Duodenal mucosa (tissue), 2 donors: ENCODE data around the gene MAP3K14.

Experiments used
- H3K27ac ChIP-seq: one replicate; pipeline ENCODE4 v1.7.0; 2013; ENCODE audit warnings: low read depth, low read length
- H3K27me3 ChIP-seq, 2 donors: one replicate each; pipeline ENCODE4 v1.7.0; 2013; ENCODE audit warnings: low read length in 2 of 2, control low read depth in 1 of 2; ENCODE audit not compliant: insufficient read depth in 2 of 2, control insufficient read depth in 1 of 2
- H3K36me3 ChIP-seq, 2 donors: one replicate each; pipeline ENCODE4 v1.7.0; 2013; ENCODE audit warnings: low read length in 2 of 2, control low read depth in 1 of 2; ENCODE audit not compliant: insufficient read depth in 2 of 2, control insufficient read depth in 1 of 2
- H3K4me1 ChIP-seq, 2 donors: one replicate each; pipeline ENCODE4 v1.7.0; 2013; ENCODE audit warnings: low read length in 2 of 2, control low read depth in 1 of 2; ENCODE audit not compliant: insufficient read depth in 2 of 2, control insufficient read depth in 1 of 2
- H3K4me3 ChIP-seq, 2 donors: one replicate each; pipeline ENCODE4 v1.7.0; 2013; ENCODE audit warnings: low read length in 2 of 2, low read depth in 1 of 2
- H3K9ac ChIP-seq, 2 donors: one replicate each; pipeline ENCODE4 v1.7.0; 2013; ENCODE audit warnings: low read length in 2 of 2, low read depth in 1 of 2
- H3K9me3 ChIP-seq, 2 donors: one replicate each; pipeline ENCODE4 v1.7.0; 2013; ENCODE audit warnings: low read length in 2 of 2, control low read depth in 1 of 2; ENCODE audit not compliant: control insufficient read depth in 1 of 2

The MAP3K14 gene

DNA sequence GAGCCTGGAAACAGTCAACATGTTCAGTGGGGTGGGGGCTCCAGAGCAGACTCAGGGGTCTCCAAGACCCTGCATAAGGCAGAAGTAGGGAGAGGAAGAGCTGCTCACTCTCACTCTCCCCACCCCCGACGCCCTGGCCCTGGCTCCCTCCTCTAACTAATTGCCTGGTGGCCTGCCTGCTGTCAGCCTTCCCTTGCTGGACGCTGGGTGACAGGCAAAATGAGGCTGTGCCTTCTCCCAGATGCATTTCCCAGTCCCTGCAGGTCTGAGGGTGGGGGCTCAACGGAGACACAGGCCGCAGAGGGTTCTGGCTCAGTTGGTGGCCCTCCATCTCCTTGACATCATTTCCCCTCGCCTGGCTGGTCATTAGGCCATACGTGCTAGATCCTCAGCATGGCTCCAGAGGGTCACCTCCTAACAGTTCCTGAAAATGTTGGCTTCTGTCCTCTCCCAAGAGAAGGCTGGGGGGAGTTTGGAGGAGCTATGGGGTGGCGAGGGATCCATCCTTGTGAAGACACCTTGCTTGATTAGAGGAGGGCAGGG, 93.8 kb downstream of the MAP3K14 start:
- Histone ChIP-seq H3K4me3 (peak overlapping the region; percentile 63 to 69), H3K9me3 (no peaks in the 10 kb centered on the region), H3K27me3 (peaks cover 3 to 4% of the 10 kb centered on the region in 2 donors), H3K36me3 (no peaks in the 10 kb centered on the region), H3K4me1 (peaks cover 32 to 53% of the 10 kb centered on the region in 2 donors), H3K27ac (peak overlapping the region; percentile 27), H3K9ac (peak overlapping the region; percentile 34 to 66)

- Histone ChIP-seq H3K27me3 (peaks cover 3 to 4% of the 10 kb centered on the region in 2 donors), H3K4me1 (peaks cover 26 to 46% of the 10 kb centered on the region in 2 donors), H3K9ac (peak overlapping the region; percentile 43 to 66), H3K36me3 (no peaks in the 10 kb centered on the region), H3K4me3 (peak overlapping the region; percentile 63 to 69), H3K27ac (peak overlapping the region; percentile 32), H3K9me3 (no peaks in the 10 kb centered on the region)
Measured at GRCh38 chr17:45222289-45222995, 94.4 kb downstream of the MAP3K14 start.

DNA sequence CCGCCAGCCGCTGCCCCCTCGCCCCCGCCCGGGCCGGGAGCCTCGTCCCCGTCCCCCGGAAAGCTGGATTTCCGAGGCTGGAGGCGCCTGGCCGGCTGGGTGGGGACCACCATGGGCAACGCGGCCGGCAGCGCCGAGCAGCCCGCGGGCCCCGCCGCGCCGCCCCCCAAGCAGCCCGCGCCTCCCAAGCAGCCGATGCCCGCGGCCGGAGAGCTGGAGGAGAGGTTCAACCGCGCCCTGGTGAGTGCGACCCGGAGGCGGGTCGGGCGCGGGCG, 94.9 kb downstream of the MAP3K14 start:
- Histone ChIP-seq H3K27me3 (peaks cover 3 to 4% of the 10 kb centered on the region in 2 donors), H3K4me1 (peaks cover 21 to 41% of the 10 kb centered on the region in 2 donors), H3K9me3 (no peaks in the 10 kb centered on the region), H3K4me3 (peak overlapping the region; percentile 63 to 69), H3K36me3 (no peaks in the 10 kb centered on the region), H3K9ac (no peak overlapping the region), H3K27ac (peak overlapping the region; percentile 32)

DNA sequence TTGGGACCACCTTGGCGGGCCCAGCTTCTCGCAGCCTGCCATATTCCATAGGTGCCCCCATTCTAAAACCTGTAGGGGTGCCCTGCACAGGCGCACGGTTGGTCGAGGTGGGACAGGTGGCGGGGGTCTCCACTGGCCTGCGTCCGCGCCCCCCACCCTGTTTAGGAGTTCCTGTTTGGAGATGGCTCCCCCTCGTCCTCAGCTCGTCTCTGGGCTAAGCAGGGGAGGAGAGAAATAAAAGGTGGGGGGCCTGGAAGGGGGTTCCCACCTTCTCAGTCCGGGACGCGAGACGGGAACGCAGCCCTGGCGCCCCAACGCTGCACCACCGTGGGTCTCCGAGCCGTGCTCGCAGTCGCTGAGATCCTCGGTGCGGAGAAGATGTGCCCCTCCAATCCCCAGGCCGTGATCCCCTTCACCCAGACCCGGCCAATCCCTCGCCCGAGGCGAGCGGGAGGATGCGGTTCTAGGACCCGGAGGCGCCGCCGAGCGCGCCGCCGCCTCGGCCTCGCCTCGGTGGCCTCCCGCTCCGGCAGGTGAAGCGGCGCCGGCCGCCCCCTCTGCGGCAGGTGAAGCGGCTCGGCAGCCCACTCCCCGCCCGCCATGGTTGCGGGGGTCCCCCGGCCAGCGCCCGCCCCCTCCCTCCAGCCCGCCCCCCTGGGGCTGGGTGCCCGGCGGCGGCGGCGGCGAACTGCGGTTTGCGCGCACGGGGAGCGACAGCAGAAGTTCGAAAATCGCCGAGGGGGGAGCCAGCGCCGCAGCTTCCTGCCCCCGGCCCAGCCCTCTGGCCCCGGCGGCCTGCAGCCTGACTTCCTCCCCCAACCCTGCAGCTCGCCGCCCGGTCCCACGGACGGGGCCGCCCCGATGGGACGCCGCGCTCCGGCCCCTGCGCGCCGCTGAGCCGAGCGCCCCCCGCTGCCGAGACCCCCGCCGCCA, 95.5 kb downstream of the MAP3K14 start, which contains the start of gene FMNL1:
Gene FMNL1, plus strand, starts transcription at position 805 of the 933 bp plus-strand sequence. CDS start 240 bp downstream, outside the sequence.
- H3K9ac ChIP-seq = peak within 1 kb of the TSS; percentile 43 to 66
- peak within 1 kb of the TSS; percentile 65 to 69 for H3K4me3 ChIP-seq
- no peaks in the 10 kb centered on the region for H3K9me3 ChIP-seq
- no peaks in the 10 kb centered on the region for H3K36me3 ChIP-seq
- H3K27ac ChIP-seq = peak within 1 kb of the TSS; percentile 32
- peaks cover 16 to 35% of the 10 kb centered on the region in 2 donors for H3K4me1 ChIP-seq
- peaks cover 3 to 4% of the 10 kb centered on the region in 2 donors for H3K27me3 ChIP-seq

- H3K4me1 ChIP-seq = peaks cover 9 to 25% of the 10 kb centered on the region in 2 donors
- peaks cover 3 to 4% of the 10 kb centered on the region in 2 donors for H3K27me3 ChIP-seq
- no peak overlapping the region for H3K27ac ChIP-seq
- no peak overlapping the region for H3K4me3 ChIP-seq
- no peaks in the 10 kb centered on the region for H3K36me3 ChIP-seq
- no peak overlapping the region for H3K9ac ChIP-seq
- H3K9me3 ChIP-seq = no peaks in the 10 kb centered on the region
Measured at GRCh38 chr17:45220079-45220478, 96.7 kb downstream of the MAP3K14 start.

DNA sequence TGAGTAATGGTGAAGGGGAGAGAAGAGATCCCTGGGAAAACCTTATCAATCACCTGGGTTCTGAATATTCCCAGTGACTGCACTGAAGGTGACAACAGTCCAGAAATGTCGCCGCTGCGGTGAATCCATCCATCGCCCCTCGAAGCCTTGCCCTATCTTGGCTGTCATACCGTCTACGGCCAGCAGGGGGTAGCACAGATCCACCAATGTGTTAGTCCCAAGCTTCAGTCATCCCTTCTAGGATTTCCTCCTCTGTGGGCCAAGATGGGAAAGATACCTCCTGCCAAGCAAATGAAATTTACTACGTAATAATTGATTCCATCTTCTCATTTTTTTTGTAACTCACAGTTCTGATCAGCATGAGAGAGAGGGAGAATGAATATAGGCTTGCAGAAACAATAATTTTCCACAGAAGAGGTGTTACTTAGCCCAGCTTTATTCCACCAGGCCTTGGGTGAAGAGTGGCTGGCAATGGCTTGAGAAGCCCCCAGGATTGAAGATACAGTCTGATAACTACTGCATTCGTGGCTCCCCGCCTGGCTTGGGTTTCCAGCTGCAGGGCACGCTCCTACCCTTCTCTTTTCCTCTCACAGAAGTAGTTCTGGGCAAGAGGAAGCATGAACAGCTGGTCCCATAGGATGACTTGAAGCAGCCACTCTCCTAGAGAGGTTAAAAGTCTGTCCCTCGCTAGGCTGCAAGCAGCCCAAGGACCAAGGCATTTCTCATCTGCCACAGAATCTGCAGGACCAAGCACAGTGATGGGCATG, 97.7 kb downstream of the MAP3K14 start:
- H3K9ac ChIP-seq = no peak overlapping the region
- no peak overlapping the region for H3K27ac ChIP-seq
- H3K4me1 ChIP-seq = peaks cover 0 to 16% of the 10 kb centered on the region in 2 donors
- no peak overlapping the region for H3K4me3 ChIP-seq
- H3K27me3 ChIP-seq = peaks cover 2 to 4% of the 10 kb centered on the region in 2 donors
- H3K9me3 ChIP-seq = no peaks in the 10 kb centered on the region
- H3K36me3 ChIP-seq = no peaks in the 10 kb centered on the region
